NCI-H2196 treated with DMSO at 0.1 percent for 48 hours (cell line): Measurements from ENCODE around the gene VTI1B.
"Not testable (repeated sequence)": the region's sequence is repeated elsewhere in the genome, so short reads cannot be mapped to it uniquely, and the experiment has no call there.

Source experiments
- DNase-seq: peaks from one replicate; lab custom pipeline; 2025; ENCODE audit not compliant: unreplicated experiment; lab: John Stamatoyannopoulos, UW

Gene VTI1B

GRCh38 chr14:67674480-67675218, at the start of gene VTI1B:
VTI1B (minus strand) TSS chr14:67674632; CDS start chr14:67674489, 143 bp downstream.
- DNase-seq: peak; percentile 61

- DNase-seq: no peak
Observed at GRCh38 chr14:67722293-67722692, 47.9 kb upstream of the VTI1B start.

GRCh38 chr14:67721875-67722274, 47.4 kb upstream of the VTI1B start:
- no peak for DNase-seq

- DNase-seq: no peak
Observed at GRCh38 chr14:67719866-67720265, 45.4 kb upstream of the VTI1B start.

GRCh38 chr14:67719385-67719784, 45.0 kb upstream of the VTI1B start:
- not testable (repeated sequence) for DNase-seq

GRCh38 chr14:67718265-67718664, 43.8 kb upstream of the VTI1B start:
- DNase-seq: no peak

- no peak for DNase-seq
Observed at GRCh38 chr14:67717048-67717447, 42.6 kb upstream of the VTI1B start.

- DNase-seq: no peak
Observed at GRCh38 chr14:67710209-67710608, 35.8 kb upstream of the VTI1B start.

- not testable (repeated sequence) for DNase-seq
Observed at GRCh38 chr14:67709796-67710195, 35.4 kb upstream of the VTI1B start.

- DNase-seq: not testable (repeated sequence)
Observed at GRCh38 chr14:67709346-67709745, 34.9 kb upstream of the VTI1B start.

GRCh38 chr14:67705211-67705610, 30.8 kb upstream of the VTI1B start:
- no peak for DNase-seq

GRCh38 chr14:67704484-67705089, 30.2 kb upstream of the VTI1B start:
- DNase-seq: peak; percentile 45

GRCh38 chr14:67703997-67704396, 29.6 kb upstream of the VTI1B start:
- no peak for DNase-seq

GRCh38 chr14:67701492-67701891, 27.1 kb upstream of the VTI1B start, which contains the start of gene RDH12:
RDH12 (plus strand) TSS chr14:67701886; CDS start chr14:67722643, 20,757 bp downstream.
- DNase-seq: not testable (repeated sequence)

GRCh38 chr14:67698179-67698578, 23.7 kb upstream of the VTI1B start:
- DNase-seq: no peak

GRCh38 chr14:67697006-67697405, 22.6 kb upstream of the VTI1B start:
- DNase-seq: no peak

- peak; percentile 82 for DNase-seq
Observed at GRCh38 chr14:67695394-67695949, 21.0 kb upstream of the VTI1B start, which contains the start of gene RDH11. RDH11 (minus strand) TSS chr14:67695764; CDS start chr14:67695703, 61 bp downstream.

GRCh38 chr14:67694791-67695393, 20.5 kb upstream of the VTI1B start:
- peak; percentile 77 for DNase-seq

- no peak for DNase-seq
Observed at GRCh38 chr14:67690011-67690410, 15.6 kb upstream of the VTI1B start.

GRCh38 chr14:67683842-67684241, 9.4 kb upstream of the VTI1B start:
- DNase-seq: no peak

- DNase-seq: no peak
Observed at GRCh38 chr14:67680941-67681340, 6.5 kb upstream of the VTI1B start.
